Right atrium auricular region (tissue), 2 donors: ENCODE measurements around the gene KCNH1. TPM values are rescaled to one million over a fixed set of nuclear protein-coding genes. Genes with fewer than 3 reads are reported as not detected.

Experiments used
- DNase-seq: peaks from one replicate; pipeline ENCODE4 v3.0.0-alpha.2; 2019; ENCODE audit warnings: low spot score
- H3K27ac ChIP-seq, 2 donors: fragments of 200-600 bp; sonication (generic); 1 replicate in 1 of 2; 2 replicates in 1 of 2; pipeline ENCODE4 v1.5.1; 2016 to 2019
- H3K27me3 ChIP-seq, 2 donors: fragments of 200-600 bp; sonication (generic); one replicate each; pipeline versions ENCODE4 v1.5.1 to v1.6.0; 2017 to 2019
- H3K36me3 ChIP-seq: fragments of 200-600 bp; sonication (generic); one replicate; pipeline ENCODE4 v1.5.1; 2016
- H3K4me1 ChIP-seq, 2 donors: fragments of 200-600 bp; sonication (generic); one replicate each; pipeline versions ENCODE4 v1.5.1 to v1.6.0; 2017 to 2019
- H3K4me3 ChIP-seq, 2 donors: fragments of 200-600 bp; sonication (generic); 1 replicate in 1 of 2; 2 replicates in 1 of 2; pipeline ENCODE4 v1.5.1; 2017 to 2019; ENCODE audit warnings: mild to moderate bottlenecking in 1 of 2, moderate library complexity in 1 of 2
- H3K9me3 ChIP-seq, 2 donors: fragments of 200-600 bp; sonication (generic); one replicate each; pipeline ENCODE4 v1.5.1; 2019
- total RNA-seq, 2 donors: library from RNA; depleted of rRNA; stranded (reverse); fragments of >200 nt; gene quantifications; one replicate each; pipeline ENCODE4 v1.1.0, GENCODE V29; 2016
- TF ChIP-seq, protein P1 (sequence below), 2 donors: fragments of 200-600 bp; sonication (generic); IDR thresholded peaks; one replicate each; pipeline ENCODE4 v1.5.1; 2019; ENCODE audit warnings: antibody characterized with exemption in 2 of 2

Gene KCNH1
- total RNA-seq, 2 donors from 2014 or later, result not detected

DNA sequence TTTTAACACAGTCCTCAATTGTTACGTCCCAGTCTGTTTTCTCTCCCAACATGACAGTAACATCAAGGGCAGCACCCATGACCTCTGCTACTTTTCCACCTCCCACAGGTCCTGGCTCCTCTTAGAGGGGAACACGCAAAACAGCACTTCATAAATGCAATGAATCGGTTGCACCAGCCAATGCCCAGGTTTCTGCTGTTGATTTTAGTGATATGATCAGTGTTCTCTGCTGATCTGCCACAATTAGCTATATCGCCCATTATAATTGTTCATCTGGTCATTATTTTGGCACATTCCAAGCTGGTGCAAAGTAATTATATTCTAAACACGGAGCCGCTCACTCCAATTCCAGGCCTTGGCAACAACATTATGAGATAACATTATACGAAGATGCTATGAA, 184.5 kb downstream of the KCNH1 start:
- Histone ChIP-seq H3K27me3 (no peaks in the 10 kb centered on the region), H3K27ac (no peak overlapping the region), H3K36me3 (no peaks in the 10 kb centered on the region), H3K9me3 (no peaks in the 10 kb centered on the region), H3K4me1 (no peaks in the 10 kb centered on the region), H3K4me3 (no peak overlapping the region)
- TF ChIP-seq, protein P1, sequence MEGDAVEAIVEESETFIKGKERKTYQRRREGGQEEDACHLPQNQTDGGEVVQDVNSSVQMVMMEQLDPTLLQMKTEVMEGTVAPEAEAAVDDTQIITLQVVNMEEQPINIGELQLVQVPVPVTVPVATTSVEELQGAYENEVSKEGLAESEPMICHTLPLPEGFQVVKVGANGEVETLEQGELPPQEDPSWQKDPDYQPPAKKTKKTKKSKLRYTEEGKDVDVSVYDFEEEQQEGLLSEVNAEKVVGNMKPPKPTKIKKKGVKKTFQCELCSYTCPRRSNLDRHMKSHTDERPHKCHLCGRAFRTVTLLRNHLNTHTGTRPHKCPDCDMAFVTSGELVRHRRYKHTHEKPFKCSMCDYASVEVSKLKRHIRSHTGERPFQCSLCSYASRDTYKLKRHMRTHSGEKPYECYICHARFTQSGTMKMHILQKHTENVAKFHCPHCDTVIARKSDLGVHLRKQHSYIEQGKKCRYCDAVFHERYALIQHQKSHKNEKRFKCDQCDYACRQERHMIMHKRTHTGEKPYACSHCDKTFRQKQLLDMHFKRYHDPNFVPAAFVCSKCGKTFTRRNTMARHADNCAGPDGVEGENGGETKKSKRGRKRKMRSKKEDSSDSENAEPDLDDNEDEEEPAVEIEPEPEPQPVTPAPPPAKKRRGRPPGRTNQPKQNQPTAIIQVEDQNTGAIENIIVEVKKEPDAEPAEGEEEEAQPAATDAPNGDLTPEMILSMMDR (IDR thresholded peaks at IDR 0.05), result no peak
- DNase-seq, result no peak

DNA sequence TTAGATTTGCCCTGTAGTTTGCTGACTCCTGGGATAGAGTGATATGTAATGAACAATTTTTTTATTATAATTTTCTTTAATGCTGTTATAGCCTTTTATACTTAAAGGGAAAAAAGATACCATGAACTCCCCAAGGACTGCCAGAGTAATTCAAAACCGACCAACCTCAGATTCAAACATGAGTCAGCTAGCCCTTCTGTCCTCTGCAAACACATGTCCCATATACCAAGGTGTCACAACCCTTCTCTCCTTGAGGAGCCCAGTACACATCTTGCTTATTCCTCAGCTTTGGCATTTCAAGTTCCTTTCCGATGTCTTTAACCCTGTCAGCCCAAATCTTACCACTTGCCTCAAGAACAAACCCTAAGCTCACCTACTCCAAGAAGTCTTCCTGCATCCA, 184.9 kb downstream of the KCNH1 start:
- TF ChIP-seq, protein P1 (IDR thresholded peaks at IDR 0.05), result no peak

DNA sequence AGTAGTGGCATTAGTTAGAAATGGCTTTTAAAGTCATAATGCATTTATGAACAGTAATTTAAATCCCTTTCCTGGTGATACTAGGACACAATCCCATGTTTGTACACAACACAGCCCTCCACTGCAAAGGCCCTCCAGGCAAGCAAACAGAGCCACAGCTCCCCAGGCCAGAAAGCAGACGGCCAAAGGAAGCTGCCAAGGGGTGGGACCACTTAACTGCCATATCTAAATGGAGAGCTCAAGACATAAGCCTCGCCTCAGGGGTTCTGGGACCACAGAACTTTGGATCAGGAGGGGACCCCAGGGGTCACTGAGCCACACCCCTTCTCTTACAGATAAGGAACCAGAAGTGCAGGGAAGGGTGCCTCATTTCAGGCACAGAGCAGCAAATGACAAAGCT, 189.7 kb downstream of the KCNH1 start:
- DNase-seq, result no peak
- Histone ChIP-seq H3K36me3 (no peaks in the 10 kb centered on the region), H3K9me3 (no peaks in the 10 kb centered on the region), H3K4me1 (no peaks in the 10 kb centered on the region), H3K27me3 (no peaks in the 10 kb centered on the region), H3K4me3 (no peak overlapping the region), H3K27ac (no peak overlapping the region)
- TF ChIP-seq, protein P1 (IDR thresholded peaks at IDR 0.05), result no peak

More for the DNA sequence above, 184.9 kb downstream of the KCNH1 start:
- Histone ChIP-seq H3K36me3 (no peaks in the 10 kb centered on the region), H3K4me3 (no peak overlapping the region), H3K27ac (no peak overlapping the region), H3K4me1 (no peaks in the 10 kb centered on the region), H3K27me3 (no peaks in the 10 kb centered on the region), H3K9me3 (no peaks in the 10 kb centered on the region)
- no peak for DNase-seq

DNA sequence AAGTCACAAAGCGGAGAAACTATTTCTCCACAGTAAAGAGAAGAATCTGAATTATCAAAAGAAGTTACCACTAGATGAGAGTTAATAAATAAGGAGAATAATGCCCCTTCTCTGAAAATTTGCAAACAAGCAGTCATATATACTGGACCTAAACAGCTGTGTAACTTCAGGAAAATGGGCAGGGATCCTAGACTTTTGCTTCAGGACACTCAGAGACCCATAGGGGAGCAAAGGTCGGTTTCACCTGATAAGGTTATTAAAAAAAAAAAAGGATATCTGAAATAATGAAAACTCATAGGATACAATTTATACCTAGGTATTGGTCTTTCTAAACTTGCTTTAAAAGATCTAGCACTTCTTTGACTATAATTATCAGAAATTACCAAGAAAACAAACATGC, 191.4 kb downstream of the KCNH1 start:
- TF ChIP-seq, protein P1 (IDR thresholded peaks at IDR 0.05), result no peak
- Histone ChIP-seq H3K36me3 (no peaks in the 10 kb centered on the region), H3K27ac (no peak overlapping the region), H3K27me3 (no peaks in the 10 kb centered on the region), H3K4me1 (no peaks in the 10 kb centered on the region), H3K4me3 (no peak overlapping the region), H3K9me3 (no peaks in the 10 kb centered on the region)
- no peak for DNase-seq

DNA sequence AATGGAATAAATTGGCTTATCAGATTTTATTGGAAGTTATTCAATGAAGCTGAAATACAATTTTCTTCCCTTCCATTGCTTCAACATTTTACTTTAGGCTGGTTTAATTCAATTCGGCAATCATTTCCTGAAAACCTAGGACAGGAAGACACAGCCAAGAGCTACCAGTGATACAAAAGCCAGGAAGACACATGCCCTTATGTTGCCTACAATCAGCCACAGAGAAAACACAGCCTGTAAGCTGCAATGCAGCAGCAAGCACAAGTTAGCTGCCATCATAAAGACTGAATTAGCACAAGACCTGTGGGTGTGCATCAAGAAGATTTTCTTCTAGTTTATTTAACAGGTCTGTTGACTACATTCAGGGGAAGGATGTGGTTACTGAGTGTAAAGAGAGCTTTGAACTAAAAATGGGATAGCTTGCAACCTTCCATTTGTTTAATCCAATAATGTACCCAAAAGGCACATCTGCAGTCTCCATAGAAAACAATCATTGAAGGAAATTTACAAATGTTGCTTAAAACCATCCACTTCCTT, 193.8 kb downstream of the KCNH1 start:
- H3K36me3 ChIP-seq, result no peaks in the 10 kb centered on the region
- H3K27ac ChIP-seq, result no peak overlapping the region
- H3K4me3 ChIP-seq, result no peak overlapping the region
- no peaks in the 10 kb centered on the region for H3K27me3 ChIP-seq
- H3K9me3 ChIP-seq, result no peaks in the 10 kb centered on the region
- no peak for DNase-seq
- TF ChIP-seq, protein P1 (IDR thresholded peaks at IDR 0.05), result no peak
- H3K4me1 ChIP-seq, result no peaks in the 10 kb centered on the region

DNA sequence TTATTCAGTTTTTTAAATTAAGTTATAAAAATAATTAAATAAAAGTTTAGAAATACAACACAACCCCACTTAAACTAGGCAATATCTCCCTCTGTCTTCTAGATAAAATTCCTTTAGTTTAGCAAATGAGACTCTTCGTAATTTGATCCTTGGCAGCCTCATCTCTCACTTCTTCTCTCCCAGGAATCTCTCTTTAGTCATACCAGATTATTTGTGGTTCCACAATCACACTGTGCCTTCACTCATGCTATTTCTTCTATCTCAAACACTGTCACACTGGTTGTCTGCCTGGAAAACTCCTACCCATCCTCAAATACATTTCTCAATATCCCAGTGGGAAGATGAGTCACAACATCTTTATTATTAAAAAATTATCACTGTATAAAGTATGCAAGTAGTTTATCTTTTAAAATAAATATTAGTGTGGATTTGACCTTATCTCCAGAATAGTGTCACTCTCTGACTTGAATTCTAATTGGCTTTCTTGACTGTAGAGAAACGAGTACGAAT, 195.5 kb downstream of the KCNH1 start:
- Histone ChIP-seq H3K27ac (no peak overlapping the region), H3K36me3 (no peaks in the 10 kb centered on the region), H3K27me3 (no peaks in the 10 kb centered on the region), H3K4me3 (no peak overlapping the region), H3K4me1 (no peaks in the 10 kb centered on the region), H3K9me3 (no peaks in the 10 kb centered on the region)
- no peak for DNase-seq
- TF ChIP-seq, protein P1 (IDR thresholded peaks at IDR 0.05), result no peak
